Thyroid gland (tissue), 4 donors: ENCODE data around the gene GCLC. TPM values are rescaled to one million over a fixed set of nuclear protein-coding genes. Genes with fewer than 3 reads are reported as not detected.

Experiments used
- DNase-seq, 2 donors: peaks; one replicate each; pipeline ENCODE4 v3.0.0-alpha.2; 2019
- H3K27ac ChIP-seq, 3 donors: fragments of 200-600 bp; sonication (generic); 1 replicate in 2 of 3; 2 replicates in 1 of 3; pipeline ENCODE4 v1.5.1; 2016 to 2019; ENCODE audit warnings: mild to moderate bottlenecking in 1 of 3, moderate library complexity in 1 of 3
- H3K27me3 ChIP-seq: fragments of 200-600 bp; sonication (generic); one replicate; pipeline ENCODE4 v1.5.1; 2019
- H3K36me3 ChIP-seq, 2 donors: fragments of 200-600 bp; sonication (generic); one replicate each; pipeline ENCODE4 v1.5.1; 2016 to 2019
- H3K4me1 ChIP-seq, 2 donors: fragments of 200-600 bp; sonication (generic); one replicate each; pipeline ENCODE4 v1.5.1; 2017 to 2019
- H3K4me3 ChIP-seq, 3 donors: fragments of 200-600 bp; sonication (generic); replicated peaks in 1 of 3; 1 replicate in 2 of 3; 2 replicates in 1 of 3; pipeline ENCODE4 v1.5.1; 2016; ENCODE audit warnings: mild to moderate bottlenecking in 1 of 3
- H3K9me3 ChIP-seq: fragments of 200-600 bp; sonication (generic); one replicate; pipeline ENCODE4 v1.5.1; 2017
- CTCF ChIP-seq, 6 experiments: fragments of 200-600 bp in 3 of 6; fragments of 450-650 bp in 3 of 6; sonication (generic) in 3 of 6; IDR thresholded peaks; one replicate each; pipeline ENCODE4 v1.5.1; 2016 to 2019; ENCODE audit warnings: antibody characterized with exemption in 6 of 6, mild to moderate bottlenecking in 2 of 6, inconsistent platforms in 1 of 6, moderate library complexity in 1 of 6
- POLR2A ChIP-seq, 2 donors: fragments of 450-650 bp; IDR thresholded peaks; one replicate each; pipeline ENCODE4 v1.6.1; 2017; ENCODE audit warnings: antibody characterized with exemption in 2 of 2, mild to moderate bottlenecking in 2 of 2, moderate library complexity in 1 of 2
- WGBS, 2 donors: methylation state at CpG; one replicate each; pipeline ENCODE4 v1.1.5; 2017; 5-methylcytosine and 5-hydroxymethylcytosine counted together
- intact Hi-C: fragments of 100-400 bp; cut with DNase I; formaldehyde crosslinking; loops from one replicate; pipeline ENCODE4 v1.15.1; 2023
- total RNA-seq, 4 donors: library from RNA; depleted of rRNA; stranded (reverse); fragments of >200 nt; gene quantifications; one replicate each; pipeline ENCODE4 v1.2.3, GENCODE V29; 2016

GCLC gene
- total RNA-seq, 4 donors from 2014 or later, result 67.3 to 210 (median 82.0) TPM

- Histone ChIP-seq H3K36me3 (no peaks in the 10 kb centered on the region), H3K4me1 (no peaks in the 10 kb centered on the region), H3K27ac (no peak overlapping the region), H3K4me3 (no peak overlapping the region), H3K9me3 (no peaks in the 10 kb centered on the region), H3K27me3 (no peaks in the 10 kb centered on the region)
- intact Hi-C loops, result no loop called here
- 95 to 100% methylated on average over 1 of the region's 1 CpG for WGBS, 2 donors
- no peak for DNase-seq
- TF ChIP-seq CTCF (IDR thresholded peaks at IDR 0.05) (no peak), POLR2A (IDR thresholded peaks at IDR 0.05) (no peak)
Measured at GRCh38 chr6:53476964-53477363, 67.9 kb downstream of the GCLC start.

DNA sequence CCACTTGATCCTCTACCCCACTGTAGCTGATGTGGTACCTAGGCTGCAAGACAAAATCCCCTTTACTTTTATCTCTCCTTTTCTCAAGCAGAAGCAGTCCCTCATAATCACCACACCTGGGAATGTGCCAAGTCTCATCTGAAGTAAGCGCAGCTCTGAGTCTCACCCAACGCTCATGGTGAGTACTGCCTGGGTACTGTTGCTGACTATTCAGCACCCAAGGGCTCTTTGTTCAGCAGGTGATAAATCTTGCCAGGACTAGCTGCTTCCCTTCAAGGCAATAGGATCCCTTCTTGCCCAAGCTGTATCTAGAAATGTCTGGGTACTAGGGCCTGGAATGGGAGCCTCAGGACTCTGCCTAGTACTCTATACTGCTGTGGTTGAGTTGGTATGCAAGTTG lies 70.9 kb downstream of the GCLC start:
- TF ChIP-seq POLR2A (IDR thresholded peaks at IDR 0.05) (no peak), CTCF (IDR thresholded peaks at IDR 0.05) (no peak)
- Histone ChIP-seq H3K9me3 (no peaks in the 10 kb centered on the region), H3K27me3 (no peaks in the 10 kb centered on the region), H3K4me3 (no peak overlapping the region), H3K4me1 (no peaks in the 10 kb centered on the region), H3K27ac (no peak overlapping the region), H3K36me3 (no peaks in the 10 kb centered on the region)
- intact Hi-C loops, result no loop called here
- WGBS, 2 donors, result 92 to 96% methylated on average over 2 of the region's 2 CpGs
- no peak for DNase-seq

- no peak for DNase-seq
- H3K4me3 ChIP-seq, result no peak overlapping the region
- H3K27me3 ChIP-seq, result no peaks in the 10 kb centered on the region
- TF ChIP-seq POLR2A (IDR thresholded peaks at IDR 0.05), result no peak
- no peak for TF ChIP-seq CTCF (IDR thresholded peaks at IDR 0.05)
- H3K27ac ChIP-seq, result no peak overlapping the region
- H3K4me1 ChIP-seq, result peaks cover 4 to 19% of the 10 kb centered on the region in 2 donors
- H3K9me3 ChIP-seq, result no peaks in the 10 kb centered on the region
- 64 to 77% methylated on average over 1 of the region's 1 CpG for WGBS, 2 donors
- H3K36me3 ChIP-seq, result no peaks in the 10 kb centered on the region
- intact Hi-C loops, result no loop called here
Measured at GRCh38 chr6:53469163-53469562, 75.7 kb downstream of the GCLC start.

GRCh38 chr6:53466257-53466656 lies 78.6 kb downstream of the GCLC start:
- no peak overlapping the region for H3K27ac ChIP-seq
- no peak overlapping the region for H3K4me3 ChIP-seq
- H3K36me3 ChIP-seq, result no peaks in the 10 kb centered on the region
- no peaks in the 10 kb centered on the region for H3K9me3 ChIP-seq
- 52 to 69% methylated on average over 1 of the region's 1 CpG for WGBS, 2 donors
- intact Hi-C loops, result no loop called here
- no peak for DNase-seq
- peaks cover 4 to 19% of the 10 kb centered on the region in 2 donors for H3K4me1 ChIP-seq
- no peaks in the 10 kb centered on the region for H3K27me3 ChIP-seq
- no peak for TF ChIP-seq CTCF (IDR thresholded peaks at IDR 0.05)
- TF ChIP-seq POLR2A (IDR thresholded peaks at IDR 0.05), result no peak

DNA sequence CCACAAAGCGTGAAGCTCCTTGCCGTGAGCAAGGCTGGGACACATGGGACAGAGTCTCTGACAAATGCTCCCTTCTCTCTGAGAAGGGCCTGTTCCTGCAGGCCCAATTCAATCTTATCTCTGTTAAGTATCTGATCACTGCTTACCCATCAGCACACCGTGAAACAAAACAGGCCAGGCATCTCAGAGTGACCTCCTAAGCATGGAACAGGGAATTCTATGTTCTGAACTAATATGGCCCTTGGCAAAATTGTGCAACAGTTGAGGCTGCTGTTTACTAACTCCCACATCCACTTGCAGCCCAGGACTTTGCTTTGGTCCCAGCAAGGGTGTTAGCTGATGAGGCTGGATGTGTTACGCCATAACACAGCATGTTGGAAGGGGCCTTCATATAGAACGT lies 79.2 kb downstream of the GCLC start:
- Histone ChIP-seq H3K4me3 (no peak overlapping the region), H3K27me3 (no peaks in the 10 kb centered on the region), H3K9me3 (no peaks in the 10 kb centered on the region), H3K27ac (no peak overlapping the region), H3K4me1 (peaks cover 4 to 19% of the 10 kb centered on the region in 2 donors), H3K36me3 (no peaks in the 10 kb centered on the region)
- DNase-seq, result no peak
- intact Hi-C loops, result no loop called here
- TF ChIP-seq POLR2A (IDR thresholded peaks at IDR 0.05), result no peak
- no peak for TF ChIP-seq CTCF (IDR thresholded peaks at IDR 0.05)
- WGBS, 2 donors, result 79 to 80% methylated on average over 5 of the region's 5 CpGs
